Measurements from ENCODE around the gene OR6N1. TPM values are rescaled to one million over a fixed set of nuclear protein-coding genes. Genes with fewer than 3 reads are reported as not detected.
A peak's percentile ranks its signal among the peaks of the same experiment; 100 is the strongest.

Gene OR6N1
- total RNA-seq, 4 donors from 2014 or later, result not detected

DNA sequence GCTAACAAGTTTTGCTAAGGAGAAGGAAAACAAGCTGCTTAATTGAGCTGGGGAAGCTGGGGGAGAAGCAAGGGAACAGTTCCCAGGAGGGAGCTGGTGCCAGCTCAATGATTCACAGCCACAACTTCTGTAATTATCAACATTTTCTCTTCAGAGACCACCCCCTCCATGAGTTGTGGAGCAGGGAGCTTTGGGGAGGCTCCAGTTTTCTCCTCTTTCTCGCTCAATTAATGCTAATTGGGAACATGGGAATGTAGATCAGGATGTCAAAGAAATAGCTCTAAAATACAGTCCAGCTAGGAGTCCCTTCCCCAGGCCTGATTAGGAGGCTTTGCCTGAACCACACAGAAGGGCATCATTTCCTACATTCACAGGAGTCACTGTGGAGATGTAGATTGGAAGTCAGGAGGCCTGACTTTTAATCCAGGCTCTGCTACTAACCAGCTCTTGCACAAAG is 47.0 kb upstream of the OR6N1 start:
- DNase-seq, result no peak
- no peaks in the 10 kb centered on the region for H3K9me3 ChIP-seq
- no peaks in the 10 kb centered on the region for H3K36me3 ChIP-seq
- H3K4me3 ChIP-seq, result no peak overlapping the region
- no peaks in the 10 kb centered on the region for H3K27me3 ChIP-seq
- in situ Hi-C loops (cut with MboI; ENCODE audit: low pct_ligation_motif_present in 1 of 4, low pct_unique_long_range_greater_than_20kb in 1 of 4, low sequenced_read_pairs in 3 of 4) (no loop called here), intact Hi-C loops (cut with DNase I; ENCODE audit: low total_unique reads) (no loop called here)
- 40 to 50% methylated on average over 1 of the region's 1 CpG for WGBS, 2 donors (ENCODE audit: low coverage in 1 of 2)
- H3K27ac ChIP-seq, result peak overlapping the region in 2 of 4 donors; percentile 36 to 47
- TF ChIP-seq, protein P1, sequence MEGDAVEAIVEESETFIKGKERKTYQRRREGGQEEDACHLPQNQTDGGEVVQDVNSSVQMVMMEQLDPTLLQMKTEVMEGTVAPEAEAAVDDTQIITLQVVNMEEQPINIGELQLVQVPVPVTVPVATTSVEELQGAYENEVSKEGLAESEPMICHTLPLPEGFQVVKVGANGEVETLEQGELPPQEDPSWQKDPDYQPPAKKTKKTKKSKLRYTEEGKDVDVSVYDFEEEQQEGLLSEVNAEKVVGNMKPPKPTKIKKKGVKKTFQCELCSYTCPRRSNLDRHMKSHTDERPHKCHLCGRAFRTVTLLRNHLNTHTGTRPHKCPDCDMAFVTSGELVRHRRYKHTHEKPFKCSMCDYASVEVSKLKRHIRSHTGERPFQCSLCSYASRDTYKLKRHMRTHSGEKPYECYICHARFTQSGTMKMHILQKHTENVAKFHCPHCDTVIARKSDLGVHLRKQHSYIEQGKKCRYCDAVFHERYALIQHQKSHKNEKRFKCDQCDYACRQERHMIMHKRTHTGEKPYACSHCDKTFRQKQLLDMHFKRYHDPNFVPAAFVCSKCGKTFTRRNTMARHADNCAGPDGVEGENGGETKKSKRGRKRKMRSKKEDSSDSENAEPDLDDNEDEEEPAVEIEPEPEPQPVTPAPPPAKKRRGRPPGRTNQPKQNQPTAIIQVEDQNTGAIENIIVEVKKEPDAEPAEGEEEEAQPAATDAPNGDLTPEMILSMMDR (IDR thresholded peaks at IDR 0.05), result no peak
- no peak for TF ChIP-seq POLR2A (IDR thresholded peaks at IDR 0.05)
- TF ChIP-seq EP300 (IDR thresholded peaks at IDR 0.05; ENCODE audit: low read depth), result no peak
- TF ChIP-seq POLR2AphosphoS5 (IDR thresholded peaks at IDR 0.05), result no peak
- H3K4me1 ChIP-seq, result peaks cover 0 to 2% (median 0%) of the 10 kb centered on the region in 4 donors

DNA sequence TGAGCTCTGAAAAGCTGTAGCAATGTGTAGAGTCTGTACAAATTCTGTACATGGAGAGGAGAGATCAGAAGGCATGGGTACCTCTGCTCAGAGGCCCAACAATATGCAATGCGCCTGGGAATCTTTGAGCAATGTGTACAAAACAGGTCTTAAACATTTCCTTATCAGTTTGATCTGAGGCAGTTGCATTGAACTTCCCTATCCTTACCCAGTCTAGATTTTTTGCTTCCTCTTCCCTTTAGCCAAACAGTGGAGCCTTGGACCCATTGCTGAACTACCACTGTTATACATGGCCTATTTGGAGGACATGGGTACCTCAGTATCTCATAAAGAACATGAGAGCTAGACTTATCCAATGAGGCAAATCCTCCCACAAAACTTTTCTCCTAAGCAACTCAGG is 46.6 kb upstream of the OR6N1 start:
- H3K27me3 ChIP-seq, result no peaks in the 10 kb centered on the region
- no peaks in the 10 kb centered on the region for H3K36me3 ChIP-seq
- peak overlapping the region in 2 of 4 donors; percentile 36 to 47 for H3K27ac ChIP-seq
- in situ Hi-C loops (cut with MboI; ENCODE audit: low pct_ligation_motif_present in 1 of 4, low pct_unique_long_range_greater_than_20kb in 1 of 4, low sequenced_read_pairs in 3 of 4) (no loop called here), intact Hi-C loops (cut with DNase I; ENCODE audit: low total_unique reads) (no loop called here)
- no peak overlapping the region for H3K4me3 ChIP-seq
- TF ChIP-seq EP300 (IDR thresholded peaks at IDR 0.05; ENCODE audit: low read depth), result no peak
- TF ChIP-seq, protein P1 (IDR thresholded peaks at IDR 0.05), result no peak
- 61% methylated on average over 1 of the region's 1 CpG; no CpG with 5 or more reads in 1 of the 2 donors for WGBS, 2 donors (ENCODE audit: low coverage in 1 of 2)
- peaks cover 0 to 2% (median 0%) of the 10 kb centered on the region in 4 donors for H3K4me1 ChIP-seq
- no peak for DNase-seq
- no peaks in the 10 kb centered on the region for H3K9me3 ChIP-seq

DNA sequence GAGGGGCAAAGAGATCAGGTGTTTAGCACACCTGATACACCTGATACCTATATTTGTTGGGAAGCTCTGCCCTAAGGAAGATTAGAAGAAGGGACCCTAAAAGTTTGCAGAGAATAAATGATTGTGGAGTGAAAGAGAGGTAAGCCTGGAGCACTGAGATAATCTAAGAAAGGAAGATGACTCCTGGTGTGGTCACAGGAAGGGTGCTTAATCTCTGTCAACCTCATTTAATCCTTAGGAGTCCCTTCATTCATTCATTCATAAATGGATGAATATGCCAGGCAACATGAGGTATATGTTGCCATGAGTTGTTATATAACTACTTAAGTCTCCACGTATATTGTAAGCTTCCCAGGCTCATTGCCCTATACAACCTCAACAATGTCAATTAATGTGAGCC is 43.0 kb upstream of the OR6N1 start:
- Histone ChIP-seq H3K4me3 (no peak overlapping the region), H3K27me3 (no peaks in the 10 kb centered on the region), H3K4me1 (peaks cover 0 to 2% (median 0%) of the 10 kb centered on the region in 4 donors), H3K36me3 (no peaks in the 10 kb centered on the region), H3K9me3 (no peaks in the 10 kb centered on the region), H3K27ac (no peak overlapping the region)
- intact Hi-C loops (cut with DNase I; ENCODE audit: low total_unique reads), result no loop called here
- WGBS, 2 donors (ENCODE audit: low coverage in 1 of 2), result 80 to 82% methylated on average over 1 of the region's 1 CpG
- DNase-seq, result no peak
- TF ChIP-seq EP300 (IDR thresholded peaks at IDR 0.05; ENCODE audit: low read depth) (no peak), POLR2AphosphoS5 (IDR thresholded peaks at IDR 0.05) (no peak), POLR2A (IDR thresholded peaks at IDR 0.05) (no peak)
- TF ChIP-seq, protein P1 (IDR thresholded peaks at IDR 0.05), result no peak
- in situ Hi-C loops (cut with MboI; ENCODE audit: low pct_ligation_motif_present in 1 of 4, low pct_unique_long_range_greater_than_20kb in 1 of 4, low sequenced_read_pairs in 3 of 4), result no loop called here

DNA sequence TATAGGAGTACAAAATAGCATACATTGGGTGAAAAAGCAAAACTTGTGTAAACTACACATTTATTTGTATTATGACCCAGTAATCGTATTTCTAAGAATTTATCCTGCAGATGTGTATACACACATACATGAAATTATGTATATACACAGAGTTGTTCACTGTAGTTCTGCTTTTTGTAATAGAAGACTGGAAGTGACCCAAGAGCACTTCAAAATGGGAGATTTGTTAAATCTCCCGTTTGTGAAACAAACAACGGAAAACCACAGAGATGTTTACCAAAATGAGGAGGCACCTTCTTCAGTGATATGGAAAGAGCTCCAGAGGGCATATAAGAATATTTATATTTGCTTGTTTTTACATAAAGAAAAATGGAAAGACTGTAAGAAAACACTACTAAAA is 41.2 kb upstream of the OR6N1 start:
- DNase-seq, result no peak
- intact Hi-C loops (cut with DNase I; ENCODE audit: low total_unique reads) (no loop called here), in situ Hi-C loops (cut with MboI; ENCODE audit: low pct_ligation_motif_present in 1 of 4, low pct_unique_long_range_greater_than_20kb in 1 of 4, low sequenced_read_pairs in 3 of 4) (no loop called here)
- no peaks in the 10 kb centered on the region for H3K27me3 ChIP-seq
- 47 to 51% methylated on average over 3 of the region's 3 CpGs for WGBS, 2 donors (ENCODE audit: low coverage in 1 of 2)
- TF ChIP-seq, protein P1 (IDR thresholded peaks at IDR 0.05), result no peak
- TF ChIP-seq POLR2AphosphoS5 (IDR thresholded peaks at IDR 0.05), result no peak
- no peak for TF ChIP-seq EP300 (IDR thresholded peaks at IDR 0.05; ENCODE audit: low read depth)
- no peak for TF ChIP-seq POLR2A (IDR thresholded peaks at IDR 0.05)
- no peaks in the 10 kb centered on the region for H3K36me3 ChIP-seq
- no peak overlapping the region for H3K27ac ChIP-seq
- no peak overlapping the region for H3K4me3 ChIP-seq
- H3K4me1 ChIP-seq, result no peaks in the 10 kb centered on the region
- no peaks in the 10 kb centered on the region for H3K9me3 ChIP-seq

Measured in transverse colon (tissue), 4 donors.